Right lobe of liver (tissue), 6 donors: ENCODE data around the gene PTK6. TPM values are rescaled to one million over a fixed set of nuclear protein-coding genes. Genes with fewer than 3 reads are reported as not detected.
A peak's percentile ranks its signal among the peaks of the same experiment; 100 is the strongest.

Experiments
- ATAC-seq, 4 donors: fragments of 200-7000 bp; cut with Tn5 transposase; one replicate each; pipeline ENCODE4 v1.9.1; 2020; ENCODE audit warnings: mild to moderate bottlenecking in 4 of 4, moderate library complexity in 4 of 4
- DNase-seq, 3 donors: peaks; one replicate each; pipeline ENCODE4 v3.0.0-alpha.2; 2020
- H3K27ac ChIP-seq, 3 donors: fragments of 200-600 bp; one replicate each; pipeline ENCODE4 v1.8.0; 2022
- H3K27me3 ChIP-seq, 2 donors: fragments of 200-600 bp; one replicate each; pipeline ENCODE4 v1.8.0; 2022
- H3K36me3 ChIP-seq, 4 donors: fragments of 200-600 bp; sonication (generic) in 1 of 4; one replicate each; pipeline versions ENCODE4 v1.5.1 to v1.8.0; 2017 to 2022; ENCODE audit warnings: control low read depth in 1 of 4
- H3K4me1 ChIP-seq, 4 donors: fragments of 200-600 bp; sonication (generic) in 1 of 4; one replicate each; pipeline versions ENCODE4 v1.5.1 to v1.8.0; 2017 to 2022; ENCODE audit warnings: control low read depth in 1 of 4
- H3K4me3 ChIP-seq, 3 donors: fragments of 200-600 bp; one replicate each; pipeline ENCODE4 v1.8.0; 2022
- H3K9me3 ChIP-seq, 4 donors: fragments of 200-600 bp; sonication (generic) in 1 of 4; one replicate each; pipeline versions ENCODE4 v1.5.1 to v1.8.0; 2017 to 2022; ENCODE audit warnings: control low read depth in 1 of 4
- POLR2A ChIP-seq: fragments of 450-650 bp; IDR thresholded peaks from one replicate; pipeline ENCODE4 v1.6.1; 2017; ENCODE audit warnings: antibody characterized with exemption, mild to moderate bottlenecking
- WGBS: methylation state at CpG from one replicate; pipeline ENCODE4 v1.1.6; 2018; ENCODE audit warnings: low coverage, low lambda C conversion rate; ENCODE audit not compliant: insufficient coverage; ENCODE audit errors: missing lambda C conversion rate; 5-methylcytosine and 5-hydroxymethylcytosine counted together
- intact Hi-C, 2 donors: fragments of 100-400 bp; cut with DNase I; formaldehyde crosslinking; loops; one replicate each; pipeline versions ENCODE4 v1.11.2 to v1.14.1; 2022
- total RNA-seq, 6 experiments: library from RNA; depleted of rRNA in 2 of 6; stranded (reverse); fragments of >200 nt in 2 of 6; fragmentation: NEBNext Ultra II Directional in 3 of 6; extraction: Animal tissue kit (Norgen Biotek cat#: 25700) in 3 of 6; gene quantifications; one replicate each; pipeline versions ENCODE4 v1.1.0 to v1.2.4, GENCODE V29; 2016 to 2023
- TF ChIP-seq, protein P1 (sequence below), 4 donors: fragments of 200-600 bp in 3 of 4; fragments of 450-650 bp in 1 of 4; IDR thresholded peaks; one replicate each; pipeline versions ENCODE4 v1.5.1 to v1.8.0; 2016 to 2022; ENCODE audit warnings: antibody characterized with exemption in 4 of 4, mild to moderate bottlenecking in 2 of 4
- donor health status: DM: no; HTN: yes; CAD: no.
- donor health status: DM: no; HTN: no; CAD: no.
- donor health status: DM: no; HTN: no; CAD: no.
- donor health status: DM: no; HTN: yes; CAD: no.
- donor health status: DM: no; HTN: yes; CAD: no.

The PTK6 gene
- total RNA-seq, 6 experiments from 2014 or later = 0.78 to 11.0 (median 3.6) TPM

DNA sequence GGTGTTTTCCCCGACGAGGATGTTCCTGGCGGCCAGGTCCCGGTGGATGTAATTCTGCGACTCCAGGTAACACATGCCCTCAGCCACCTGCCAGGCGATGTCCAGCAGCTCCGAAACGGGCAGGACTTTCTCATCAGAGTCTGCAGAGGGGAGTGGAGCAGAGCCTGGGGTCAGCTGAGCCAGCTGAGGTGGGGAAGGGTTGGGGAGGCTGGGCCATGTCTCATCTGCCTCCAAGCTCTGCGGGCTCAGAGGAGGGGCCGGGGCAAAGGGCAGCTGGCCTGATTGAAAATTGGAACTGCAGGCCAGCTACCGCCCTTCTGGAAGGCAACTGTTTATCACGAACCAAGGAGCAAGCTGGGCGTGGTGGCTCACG, 6.4 kb downstream of the PTK6 start:
- H3K36me3 ChIP-seq = no peaks in the 10 kb centered on the region
- peaks cover 0 to 8% (median 2%) of the 10 kb centered on the region in 4 donors for H3K4me1 ChIP-seq
- DNase-seq (peak; percentile 30 to 48 (median 46)), ATAC-seq (no peak)
- H3K27ac ChIP-seq = no peak overlapping the region
- WGBS = 49% methylated on average over 4 of the region's 14 CpGs
- no peak overlapping the region for H3K4me3 ChIP-seq
- TF ChIP-seq POLR2A = no peak
- TF ChIP-seq, protein P1, sequence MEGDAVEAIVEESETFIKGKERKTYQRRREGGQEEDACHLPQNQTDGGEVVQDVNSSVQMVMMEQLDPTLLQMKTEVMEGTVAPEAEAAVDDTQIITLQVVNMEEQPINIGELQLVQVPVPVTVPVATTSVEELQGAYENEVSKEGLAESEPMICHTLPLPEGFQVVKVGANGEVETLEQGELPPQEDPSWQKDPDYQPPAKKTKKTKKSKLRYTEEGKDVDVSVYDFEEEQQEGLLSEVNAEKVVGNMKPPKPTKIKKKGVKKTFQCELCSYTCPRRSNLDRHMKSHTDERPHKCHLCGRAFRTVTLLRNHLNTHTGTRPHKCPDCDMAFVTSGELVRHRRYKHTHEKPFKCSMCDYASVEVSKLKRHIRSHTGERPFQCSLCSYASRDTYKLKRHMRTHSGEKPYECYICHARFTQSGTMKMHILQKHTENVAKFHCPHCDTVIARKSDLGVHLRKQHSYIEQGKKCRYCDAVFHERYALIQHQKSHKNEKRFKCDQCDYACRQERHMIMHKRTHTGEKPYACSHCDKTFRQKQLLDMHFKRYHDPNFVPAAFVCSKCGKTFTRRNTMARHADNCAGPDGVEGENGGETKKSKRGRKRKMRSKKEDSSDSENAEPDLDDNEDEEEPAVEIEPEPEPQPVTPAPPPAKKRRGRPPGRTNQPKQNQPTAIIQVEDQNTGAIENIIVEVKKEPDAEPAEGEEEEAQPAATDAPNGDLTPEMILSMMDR (IDR thresholded peaks at IDR 0.05) = no peak
- intact Hi-C loops = loop anchor here in 1 of 2 donors (10.0 kb wide), 1 partner anchor 444 kb away; the partner anchor contains the start of gene SAMD10
- no peaks in the 10 kb centered on the region for H3K27me3 ChIP-seq
- no peaks in the 10 kb centered on the region for H3K9me3 ChIP-seq

DNA sequence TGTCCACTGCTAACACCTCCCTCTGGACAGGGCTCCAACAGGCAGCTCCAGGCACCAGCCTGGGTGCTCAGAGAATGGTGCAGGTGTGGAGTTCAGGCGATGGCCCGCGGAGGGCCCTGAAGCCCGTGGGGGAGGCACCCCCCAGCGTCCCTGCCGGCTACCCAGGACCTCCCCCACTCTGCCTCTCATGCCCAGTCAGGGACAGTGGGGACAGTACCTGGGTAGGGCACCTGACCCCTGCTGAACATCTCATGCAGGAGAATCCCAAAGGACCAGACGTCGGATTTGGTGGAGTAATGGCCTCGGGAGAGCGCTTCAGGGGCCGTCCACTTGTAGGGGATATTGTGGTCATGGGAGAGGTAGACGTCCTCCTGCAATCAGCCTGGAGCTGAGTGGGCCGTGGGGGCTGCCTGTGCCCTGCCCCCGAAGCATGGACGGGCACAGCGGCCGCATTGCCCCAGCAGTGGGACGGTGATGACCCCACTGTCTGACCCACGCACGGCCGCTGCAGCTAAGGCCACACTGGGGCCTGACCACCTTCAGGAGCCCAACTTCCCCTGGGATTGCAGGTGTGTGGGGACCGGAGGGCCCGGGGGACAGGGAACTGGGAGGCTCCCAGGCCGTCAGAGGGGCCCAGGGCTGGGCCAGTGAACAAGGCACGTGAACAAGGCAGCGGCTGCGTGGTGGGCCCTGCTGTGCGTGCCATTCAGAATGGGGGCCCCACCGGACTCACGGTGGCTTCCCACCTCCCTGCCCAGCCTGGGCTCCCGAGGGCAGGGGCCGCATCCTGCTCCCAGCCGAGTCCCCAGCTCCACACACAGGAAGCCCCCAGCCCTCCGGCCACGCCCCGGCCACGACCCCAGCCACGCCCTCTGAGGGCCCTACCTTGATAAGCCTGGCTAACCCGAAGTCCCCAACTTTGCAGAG, 7.1 kb downstream of the PTK6 start:
- peaks cover 0 to 8% (median 2%) of the 10 kb centered on the region in 4 donors for H3K4me1 ChIP-seq
- no peak overlapping the region for H3K4me3 ChIP-seq
- DNase-seq (peak in 1 of 3 donors; percentile 44), ATAC-seq (no peak)
- no peaks in the 10 kb centered on the region for H3K9me3 ChIP-seq
- intact Hi-C loops = loop anchor here in 1 of 2 donors (10.0 kb wide), 1 partner anchor 445 kb away; the partner anchor contains the start of gene SAMD10
- H3K27me3 ChIP-seq = no peaks in the 10 kb centered on the region
- H3K27ac ChIP-seq = no peak overlapping the region
- WGBS = 80% methylated on average over 4 of the region's 39 CpGs
- no peak for TF ChIP-seq POLR2A
- TF ChIP-seq, protein P1 (IDR thresholded peaks at IDR 0.05) = no peak
- H3K36me3 ChIP-seq = no peaks in the 10 kb centered on the region

DNA sequence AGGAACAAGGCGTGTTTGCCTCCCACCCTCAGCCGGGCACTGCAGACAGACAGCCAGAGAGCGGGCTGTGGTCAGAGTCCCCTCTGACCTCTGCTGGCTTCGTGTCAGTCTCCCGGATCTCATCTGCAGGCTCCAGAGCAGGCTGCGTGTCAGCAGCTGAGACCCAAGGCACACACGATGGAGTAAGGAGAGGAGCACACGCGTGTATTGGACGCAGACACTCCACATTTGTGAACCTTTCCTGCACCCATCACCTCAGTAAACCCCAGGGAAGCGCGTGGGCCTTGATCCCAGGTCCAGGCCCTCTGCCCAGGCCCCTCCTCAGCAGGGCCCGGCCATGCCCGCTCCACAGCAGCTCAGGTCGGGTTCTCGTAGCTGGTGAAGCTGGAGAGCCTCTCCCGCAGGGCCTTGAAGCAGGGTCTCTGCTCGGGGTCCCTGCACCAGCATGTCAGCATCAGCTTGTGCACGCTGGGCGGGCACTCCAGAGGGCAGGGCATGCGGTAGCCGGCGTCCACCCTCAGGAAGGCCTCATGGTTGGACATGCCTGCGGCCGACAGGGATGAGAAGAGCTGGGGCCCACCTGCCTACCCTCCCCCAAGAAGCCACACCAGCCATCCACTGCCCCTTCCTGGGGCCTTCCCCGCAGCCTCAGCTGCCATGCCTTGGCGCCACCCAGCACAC, 7.9 kb downstream of the PTK6 start:
- intact Hi-C loops = no loop called here
- Histone ChIP-seq H3K27ac (no peak overlapping the region), H3K27me3 (no peaks in the 10 kb centered on the region), H3K4me1 (no peaks in the 10 kb centered on the region), H3K4me3 (no peak overlapping the region), H3K36me3 (no peaks in the 10 kb centered on the region), H3K9me3 (no peaks in the 10 kb centered on the region)
- ATAC-seq (peak in 1 of 4 donors; percentile 6), DNase-seq (peak in 1 of 3 donors; percentile 51)
- WGBS = 100% methylated on average over 1 of the region's 27 CpGs
- TF ChIP-seq POLR2A = no peak
- TF ChIP-seq, protein P1 (IDR thresholded peaks at IDR 0.05) = no peak

DNA sequence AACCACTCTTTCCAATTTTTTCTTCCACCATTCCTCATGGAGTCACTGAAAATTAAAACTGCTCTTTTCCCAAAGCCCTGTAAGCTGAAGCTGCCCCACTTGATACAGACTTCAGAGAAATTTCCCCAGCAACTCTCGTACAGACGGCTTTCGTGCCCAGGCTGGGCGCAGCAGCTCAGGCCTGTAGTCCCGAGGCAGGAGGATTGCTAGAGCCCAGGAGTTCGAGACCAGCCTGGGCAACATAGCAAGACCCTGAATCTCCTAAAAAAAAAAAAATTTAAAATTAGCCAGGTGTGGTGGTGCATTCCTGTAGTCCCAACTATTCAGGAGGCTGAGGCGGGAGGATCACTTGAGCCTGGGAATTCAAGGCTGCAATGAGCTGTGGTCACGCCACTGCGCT, 10.0 kb downstream of the PTK6 start:
- no peaks in the 10 kb centered on the region for H3K4me1 ChIP-seq
- H3K27ac ChIP-seq = no peak overlapping the region
- no peaks in the 10 kb centered on the region for H3K27me3 ChIP-seq
- H3K36me3 ChIP-seq = no peaks in the 10 kb centered on the region
- no peaks in the 10 kb centered on the region for H3K9me3 ChIP-seq
- H3K4me3 ChIP-seq = no peak overlapping the region
- intact Hi-C loops = no loop called here
- TF ChIP-seq POLR2A = no peak
- TF ChIP-seq, protein P1 (IDR thresholded peaks at IDR 0.05) = no peak
- 95% methylated on average over 9 of the region's 9 CpGs for WGBS
- peak in 1 of 3 donors; percentile 15 for DNase-seq
- no peak for ATAC-seq
